ENCODE data around the gene SPATA1. TPM values are rescaled to one million over a fixed set of nuclear protein-coding genes. Genes with fewer than 3 reads are reported as not detected.

The SPATA1 gene
- total and polyA plus RNA-seq, 2 of the 13 experiments (the other 11 are each of a cell fraction or from before 2014, with no cell fraction given): 0.70 to 1.4 TPM

DNA sequence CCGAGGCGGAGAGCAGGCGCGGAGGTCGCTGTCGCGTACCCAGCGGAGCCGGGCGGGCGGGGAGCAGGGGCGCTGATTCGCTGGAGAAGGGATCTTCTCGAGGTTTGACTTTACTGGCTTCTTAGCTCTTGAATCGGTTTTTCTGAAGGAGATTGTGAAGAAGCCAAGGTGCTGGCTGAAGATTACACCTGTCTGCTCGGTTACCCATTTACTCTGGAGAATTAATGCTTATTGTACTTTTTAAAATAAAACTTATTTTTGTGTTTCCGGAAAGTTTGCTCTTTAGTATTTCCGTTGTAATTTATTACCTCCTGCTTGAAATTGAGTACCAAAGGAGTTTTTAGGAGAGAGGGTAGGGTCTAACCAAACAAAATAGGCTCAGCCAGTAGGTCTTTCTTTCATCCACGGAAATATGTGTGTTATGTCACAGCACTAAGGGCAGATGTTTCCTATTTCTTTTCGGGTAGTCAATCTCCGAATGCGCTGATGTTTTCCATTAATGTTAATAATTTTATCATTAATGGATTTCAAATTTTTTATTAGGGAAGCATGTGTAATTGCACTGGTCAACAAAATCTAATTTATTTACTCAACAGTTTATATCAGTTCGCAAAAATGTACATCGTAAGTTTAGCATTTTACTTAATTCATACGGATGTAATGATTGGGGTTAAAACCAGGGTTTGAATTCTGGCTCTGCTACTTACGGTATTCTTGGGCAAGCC lies 705 bp downstream of the SPATA1 start (continued):
- no peak for TF ChIP-seq PBX2 (CRISPR knock-in tag; IDR thresholded peaks at IDR 0.05)
- TF ChIP-seq, protein P1, sequence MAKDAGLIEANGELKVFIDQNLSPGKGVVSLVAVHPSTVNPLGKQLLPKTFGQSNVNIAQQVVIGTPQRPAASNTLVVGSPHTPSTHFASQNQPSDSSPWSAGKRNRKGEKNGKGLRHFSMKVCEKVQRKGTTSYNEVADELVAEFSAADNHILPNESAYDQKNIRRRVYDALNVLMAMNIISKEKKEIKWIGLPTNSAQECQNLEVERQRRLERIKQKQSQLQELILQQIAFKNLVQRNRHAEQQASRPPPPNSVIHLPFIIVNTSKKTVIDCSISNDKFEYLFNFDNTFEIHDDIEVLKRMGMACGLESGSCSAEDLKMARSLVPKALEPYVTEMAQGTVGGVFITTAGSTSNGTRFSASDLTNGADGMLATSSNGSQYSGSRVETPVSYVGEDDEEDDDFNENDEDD (CRISPR knock-in tag; IDR thresholded peaks at IDR 0.05; ENCODE audit: borderline replicate concordance): peak; percentile 19; the same call in 1 of the 2 replicates
- TF ChIP-seq SP1 (IDR thresholded peaks at IDR 0.05): no peak
- no peak for TF ChIP-seq SP1 (CRISPR knock-in tag; IDR thresholded peaks at IDR 0.05)
- no peak for TF ChIP-seq ZNF776 (CRISPR knock-in tag; IDR thresholded peaks at IDR 0.05)
- peak; percentile 23; the same call in 1 of the 2 replicates for TF ChIP-seq CTCF (CRISPR knock-in tag; IDR thresholded peaks at IDR 0.05)
- TF ChIP-seq THAP7 (CRISPR knock-in tag; IDR thresholded peaks at IDR 0.05): no peak
- 0 out of 2 replicates have a peak, but pooled peaks have one; percentile 16 for TF ChIP-seq THRA (CRISPR knock-in tag; IDR thresholded peaks at IDR 0.05; ENCODE audit: borderline replicate concordance)
- TF ChIP-seq NPAS2 (CRISPR knock-in tag; IDR thresholded peaks at IDR 0.05; ENCODE audit: borderline replicate concordance): no peak
- no peak for TF ChIP-seq GLMP (CRISPR knock-in tag; IDR thresholded peaks at IDR 0.05; ENCODE audit: borderline replicate concordance)
- 0 out of 2 replicates have a peak, but pooled peaks have one; percentile 17 for TF ChIP-seq IRX3 (CRISPR knock-in tag; IDR thresholded peaks at IDR 0.05; ENCODE audit: borderline replicate concordance, low read depth)
- TF ChIP-seq GABPA (IDR thresholded peaks at IDR 0.05; ENCODE audit: low read depth, low read length): no peak
- TF ChIP-seq GABPA (CRISPR knock-in tag; IDR thresholded peaks at IDR 0.05; ENCODE audit: low read depth): 0 out of 2 replicates have a peak, but pooled peaks have one; percentile 10
- no peak for TF ChIP-seq FOXO1 (CRISPR knock-in tag; IDR thresholded peaks at IDR 0.05)
- peak; percentile 8; the same call in 1 of the 2 replicates for TF ChIP-seq ZSCAN25 (CRISPR knock-in tag; IDR thresholded peaks at IDR 0.05)
- 0 out of 2 replicates have a peak, but pooled peaks have one; percentile 50 for TF ChIP-seq ZNF816 (CRISPR knock-in tag; IDR thresholded peaks at IDR 0.05; ENCODE audit: borderline replicate concordance)
- 0 out of 2 replicates have a peak, but pooled peaks have one; percentile 1 for TF ChIP-seq ZNF317 (CRISPR knock-in tag; IDR thresholded peaks at IDR 0.05)
- no peak for TF ChIP-seq KLF15 (CRISPR knock-in tag; IDR thresholded peaks at IDR 0.05; ENCODE audit: borderline replicate concordance)
- TF ChIP-seq ARHGAP35 (CRISPR knock-in tag; IDR thresholded peaks at IDR 0.05; ENCODE audit: borderline replicate concordance): no peak
- TF ChIP-seq, protein P2, sequence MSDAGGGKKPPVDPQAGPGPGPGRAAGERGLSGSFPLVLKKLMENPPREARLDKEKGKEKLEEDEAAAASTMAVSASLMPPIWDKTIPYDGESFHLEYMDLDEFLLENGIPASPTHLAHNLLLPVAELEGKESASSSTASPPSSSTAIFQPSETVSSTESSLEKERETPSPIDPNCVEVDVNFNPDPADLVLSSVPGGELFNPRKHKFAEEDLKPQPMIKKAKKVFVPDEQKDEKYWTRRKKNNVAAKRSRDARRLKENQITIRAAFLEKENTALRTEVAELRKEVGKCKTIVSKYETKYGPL (CRISPR knock-in tag; IDR thresholded peaks at IDR 0.05): no peak
